Measurements from ENCODE around the gene CRBN. TPM values are rescaled to one million over a fixed set of nuclear protein-coding genes. Genes with fewer than 3 reads are reported as not detected.

CRBN gene
- total and polyA plus RNA-seq, 9 of the 15 experiments (the other 6 are each of a cell fraction or from before 2014, with no cell fraction given) = 40.8 to 331 (median 57.4) TPM

- no peak for TF ChIP-seq RBFOX2 (IDR thresholded peaks at IDR 0.05; ENCODE audit: low read depth, low read length)
- no peak for TF ChIP-seq RERE (CRISPR knock-in tag; IDR thresholded peaks at IDR 0.05; ENCODE audit: borderline replicate concordance)
- TF ChIP-seq MTA2 (IDR thresholded peaks at IDR 0.05; ENCODE audit: low read depth) = no peak
- no peak for TF ChIP-seq CREBBP (IDR thresholded peaks at IDR 0.05; ENCODE audit: low read depth, low read length)
- TF ChIP-seq E2F8 (IDR thresholded peaks at IDR 0.05; ENCODE audit: low read depth, partially characterized antibody) = no peak
- TF ChIP-seq E2F5 (CRISPR knock-in tag; IDR thresholded peaks at IDR 0.05) = no peak
- no peak for TF ChIP-seq STAT5A (IDR thresholded peaks at IDR 0.05; ENCODE audit: borderline replicate concordance, low read length)
- no peak for TF ChIP-seq PML (IDR thresholded peaks at IDR 0.05; ENCODE audit: low read length)
- TF ChIP-seq MIER1 (IDR thresholded peaks at IDR 0.05; ENCODE audit: low read depth) = no peak
- no peak for TF ChIP-seq KLF1 (tag; IDR thresholded peaks at IDR 0.05)
- no peak for TF ChIP-seq ZBED1 (IDR thresholded peaks at IDR 0.05)
- no peak for TF ChIP-seq NFIX (CRISPR knock-in tag; IDR thresholded peaks at IDR 0.05; ENCODE audit: low read depth)
- TF ChIP-seq ZC3H8 (IDR thresholded peaks at IDR 0.05) = no peak
- TF ChIP-seq HSF4 (CRISPR knock-in tag; IDR thresholded peaks at IDR 0.05; ENCODE audit: borderline replicate concordance) = no peak
- no peak for TF ChIP-seq ZFP91 (CRISPR knock-in tag; IDR thresholded peaks at IDR 0.05)
- no peak for TF ChIP-seq EP400 (IDR thresholded peaks at IDR 0.05)
- no peak for TF ChIP-seq SP2 (IDR thresholded peaks at IDR 0.05; ENCODE audit: extremely low read depth, low read depth, low read length, poor library complexity, severe bottlenecking)
- no peak for TF ChIP-seq ZBTB8A (IDR thresholded peaks at IDR 0.05; ENCODE audit: partially characterized antibody)
- 0 out of 2 replicates have a peak, but pooled peaks have one; percentile 31 for TF ChIP-seq DMBX1 (CRISPR knock-in tag; IDR thresholded peaks at IDR 0.05; ENCODE audit: borderline replicate concordance)
Observed at GRCh38 chr3:3189102-3189727, 9.7 kb upstream of the CRBN start (continued).

All from K562 (cell line).